GM21825 (cell line): Measurements from ENCODE around the gene DDX28.
"Not testable (repeated sequence)": the region's sequence is repeated elsewhere in the genome, so short reads cannot be mapped to it uniquely, and the experiment has no call there.

ENCODE experiments used
- ATAC-seq: cut with Tn5 transposase; IDR thresholded peaks from one replicate; pipeline ENCODE4 v1.9.1; 2021; ENCODE audit warnings: mild to moderate bottlenecking, moderate library complexity; ENCODE audit not compliant: unreplicated experiment

Gene DDX28

DNA sequence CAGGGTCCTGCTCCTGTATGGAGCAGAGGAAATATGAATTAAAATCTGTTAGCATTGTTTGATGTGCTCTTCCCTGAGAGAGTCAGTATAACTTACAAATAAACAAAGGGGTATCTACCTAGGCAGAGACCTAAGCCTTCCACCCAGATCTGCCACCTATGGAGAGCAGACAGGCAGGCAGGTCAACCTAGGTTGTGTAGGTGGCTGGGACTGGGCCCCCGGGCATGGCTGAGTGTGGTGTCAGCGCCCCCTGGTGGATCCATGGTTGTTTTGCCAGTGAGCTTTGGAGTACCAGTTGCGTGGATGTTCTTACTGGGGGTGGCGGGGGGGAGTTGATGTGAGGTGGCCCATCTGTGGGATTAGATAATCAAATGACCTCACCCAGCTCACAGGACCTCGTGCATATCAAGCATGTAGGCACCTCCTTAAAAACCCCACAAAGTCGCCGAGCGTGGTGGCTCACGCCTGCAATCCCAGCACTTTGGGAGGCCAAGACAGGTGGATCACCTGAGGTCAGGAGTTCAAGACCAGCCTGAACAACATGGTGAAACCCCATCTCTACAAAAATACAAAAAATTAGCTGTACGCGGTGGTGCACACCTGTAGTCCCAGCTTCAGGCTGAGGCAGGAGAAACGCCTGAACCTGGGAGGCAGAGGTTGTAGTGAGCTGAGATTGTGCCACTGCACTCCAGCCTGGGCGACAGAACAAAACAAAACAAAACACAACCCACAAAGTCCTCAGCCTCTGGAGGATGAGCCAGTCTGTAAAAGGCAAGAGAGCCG is 17.7 kb upstream of the DDX28 start:
- peak; percentile 68 for ATAC-seq

DNA sequence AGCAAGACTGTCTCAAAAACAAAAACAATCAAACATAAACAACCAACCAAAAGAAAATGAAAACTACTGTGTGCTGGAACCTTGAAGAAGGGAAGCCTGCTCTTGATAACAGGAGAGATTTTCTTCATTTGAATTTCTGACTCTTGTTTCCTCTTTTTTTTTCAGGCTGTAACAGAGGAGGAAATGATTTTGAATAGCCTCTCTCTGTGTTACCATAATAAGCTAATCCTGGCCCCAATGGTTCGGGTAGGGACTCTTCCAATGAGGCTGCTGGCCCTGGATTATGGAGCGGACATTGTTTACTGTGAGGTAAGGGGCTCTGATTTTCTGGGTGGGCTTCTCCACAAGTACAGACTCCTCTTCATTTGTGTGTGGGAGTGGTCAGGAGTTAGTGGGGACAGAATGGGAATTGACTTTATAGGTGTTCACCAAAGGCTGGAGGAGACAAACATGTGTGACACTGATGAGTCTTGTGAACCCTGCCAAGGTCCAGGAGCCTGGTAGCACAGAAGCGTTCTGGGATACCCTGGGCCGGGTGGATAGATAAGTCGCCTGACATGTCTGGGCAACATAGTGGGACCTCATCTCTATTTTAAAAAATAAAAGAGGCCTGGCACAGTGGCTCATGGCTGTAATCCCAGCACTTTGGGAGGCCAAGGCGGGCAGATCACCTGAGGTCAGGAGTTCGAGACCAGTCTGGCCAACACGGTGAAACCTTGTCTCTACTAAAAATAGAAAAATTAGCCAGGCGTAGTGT is 15.0 kb upstream of the DDX28 start:
- no peak for ATAC-seq

- ATAC-seq: no peak
These were observed 12.2 kb upstream of the DDX28 start for GRCh38 chr16:68035227-68035626.

DNA sequence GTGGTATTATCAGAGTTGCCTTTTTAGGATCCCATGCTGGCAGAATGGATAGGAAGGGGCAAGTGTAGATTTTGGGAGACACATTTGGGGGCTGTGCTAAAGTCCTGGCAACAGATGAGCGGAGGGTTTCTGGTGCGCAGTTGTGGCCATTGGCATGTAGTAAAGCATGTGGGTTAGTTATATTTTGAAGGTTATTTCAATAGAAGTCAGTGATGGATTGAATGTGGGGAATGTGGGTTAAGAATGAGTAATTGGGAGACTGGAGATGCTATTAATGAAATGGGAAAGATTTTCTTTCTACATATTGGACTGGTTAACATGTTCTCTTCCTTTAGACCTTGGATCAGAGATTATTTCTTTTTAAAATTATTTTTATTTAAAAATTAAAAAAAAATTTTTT is 10.1 kb upstream of the DDX28 start:
- ATAC-seq: no peak

GRCh38 chr16:68031951-68032350 is 8.9 kb upstream of the DDX28 start:
- no peak for ATAC-seq

DNA sequence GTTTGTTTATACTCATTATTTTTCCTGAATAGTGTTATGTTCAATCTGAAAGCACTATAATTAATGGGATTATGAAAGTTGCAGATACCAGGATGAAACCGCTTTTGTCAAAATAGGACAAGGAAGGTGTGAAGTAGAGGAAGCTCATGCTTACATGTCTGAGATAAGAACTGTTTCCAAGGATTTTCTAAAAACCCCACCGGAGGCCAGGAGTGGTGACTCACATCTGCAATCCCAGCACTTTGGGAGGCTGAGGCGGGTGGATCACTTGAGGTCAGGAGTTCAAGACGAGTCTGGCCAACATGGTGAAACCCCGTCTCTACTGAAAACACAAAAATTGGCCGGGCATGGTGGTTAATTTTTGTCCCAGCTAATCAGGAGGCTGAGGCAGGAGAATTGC is 7.1 kb upstream of the DDX28 start:
- ATAC-seq: not testable (repeated sequence)

DNA sequence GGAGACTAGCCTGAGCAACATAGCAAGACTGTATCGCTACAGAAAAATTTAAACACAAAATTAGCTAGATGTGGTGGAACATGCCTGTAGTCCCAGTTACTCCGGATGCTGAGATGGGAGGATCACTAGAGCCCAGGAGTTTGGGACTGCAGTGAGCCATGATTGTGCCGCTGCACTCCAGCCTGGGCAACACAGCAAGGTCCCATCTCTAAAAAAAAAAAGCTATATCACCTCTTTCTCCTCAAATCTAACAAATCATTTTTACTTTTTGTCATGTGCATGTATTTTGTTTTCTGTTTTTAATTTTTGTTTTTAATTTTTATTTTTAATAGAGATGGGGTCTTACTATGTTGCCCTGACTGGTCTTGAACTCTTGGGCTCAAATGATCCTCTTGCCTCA is 6.0 kb upstream of the DDX28 start:
- ATAC-seq: no peak

- peak; percentile 20 for ATAC-seq
These were observed 729 bp downstream of the DDX28 start for GRCh38 chr16:68022278-68022727.

GRCh38 chr16:68021490-68021889 is 1.5 kb downstream of the DDX28 start:
- no peak for ATAC-seq

DNA sequence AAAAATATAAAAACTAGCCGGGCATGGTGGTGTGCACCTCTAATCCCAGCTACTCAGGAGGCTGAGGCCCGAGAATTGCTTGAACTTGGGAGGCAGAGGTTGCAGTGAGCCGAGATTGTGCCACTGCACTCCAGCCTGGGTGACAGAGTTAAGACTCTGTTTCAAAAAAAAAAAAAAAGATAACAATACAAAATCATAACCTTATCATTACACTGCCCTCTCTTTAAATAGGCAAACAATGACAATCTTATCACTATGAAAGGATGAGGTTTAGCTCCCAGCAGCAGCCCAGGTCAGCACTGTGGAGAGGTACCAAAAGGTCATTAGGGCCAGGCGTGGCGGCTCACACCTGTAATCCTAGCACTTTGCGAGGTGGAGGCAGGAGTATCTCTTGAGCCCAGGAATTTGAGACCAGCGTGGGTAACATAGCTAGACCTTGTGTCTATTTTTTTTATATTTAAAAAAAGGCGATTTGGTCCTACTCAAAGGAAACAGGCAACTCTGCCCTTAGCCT is 3.8 kb downstream of the DDX28 start:
- no peak for ATAC-seq

- ATAC-seq: no peak
These were observed 7.4 kb downstream of the DDX28 start, which contains the start of gene DPEP2NB for GRCh38 chr16:68015681-68016080. DPEP2NB (minus strand) TSS chr16:68015911; CDS start chr16:68015770, 141 bp downstream.

DNA sequence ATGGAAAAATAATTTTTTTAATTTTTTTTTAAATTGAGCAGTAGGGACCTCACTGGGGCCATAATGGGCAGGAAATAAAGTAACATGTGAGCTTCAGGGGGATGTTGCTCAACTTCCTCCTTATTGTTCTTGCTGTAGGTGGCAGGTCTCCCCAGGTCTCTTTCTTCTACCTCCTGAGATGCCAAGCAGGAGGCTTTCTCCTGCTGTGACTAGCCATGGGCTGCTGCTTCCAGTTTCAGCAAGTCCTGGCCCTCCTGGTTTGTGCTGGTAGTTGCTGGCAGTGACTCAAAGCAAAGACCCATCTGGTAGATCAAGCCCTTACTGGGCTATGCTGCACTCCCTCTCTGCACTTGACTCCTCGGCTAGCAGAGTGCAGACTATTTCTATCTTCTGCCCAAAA is 9.6 kb downstream of the DDX28 start:
- no peak for ATAC-seq

- ATAC-seq: not testable (repeated sequence)
These were observed 13.2 kb downstream of the DDX28 start for GRCh38 chr16:68009872-68010271.

- ATAC-seq: no peak
These were observed 13.8 kb downstream of the DDX28 start for GRCh38 chr16:68009157-68009735.

DNA sequence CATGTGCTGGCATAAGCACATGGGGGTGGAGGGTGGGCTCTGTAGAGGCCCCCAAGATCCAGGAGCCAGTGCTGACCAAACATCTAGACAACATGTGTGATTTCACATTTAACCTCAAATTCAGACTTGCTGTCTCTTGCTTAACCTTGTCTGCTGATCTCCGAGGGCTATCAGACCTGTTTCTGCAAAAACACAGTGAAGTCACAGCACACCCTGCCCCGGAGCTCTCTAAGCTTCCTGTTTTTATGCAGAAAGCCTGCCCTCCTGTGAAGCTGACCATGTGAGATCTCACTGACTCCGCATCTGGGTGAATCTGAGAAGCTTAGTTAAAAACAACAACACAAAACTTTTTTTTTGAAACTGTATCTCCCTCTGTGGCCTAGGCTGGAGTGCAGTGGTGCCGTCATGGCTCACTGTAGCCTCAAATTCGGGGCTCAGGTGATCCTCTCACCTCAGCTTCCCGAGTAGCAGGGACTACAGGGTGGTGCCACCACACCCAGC is 17.2 kb downstream of the DDX28 start:
- no peak for ATAC-seq

DNA sequence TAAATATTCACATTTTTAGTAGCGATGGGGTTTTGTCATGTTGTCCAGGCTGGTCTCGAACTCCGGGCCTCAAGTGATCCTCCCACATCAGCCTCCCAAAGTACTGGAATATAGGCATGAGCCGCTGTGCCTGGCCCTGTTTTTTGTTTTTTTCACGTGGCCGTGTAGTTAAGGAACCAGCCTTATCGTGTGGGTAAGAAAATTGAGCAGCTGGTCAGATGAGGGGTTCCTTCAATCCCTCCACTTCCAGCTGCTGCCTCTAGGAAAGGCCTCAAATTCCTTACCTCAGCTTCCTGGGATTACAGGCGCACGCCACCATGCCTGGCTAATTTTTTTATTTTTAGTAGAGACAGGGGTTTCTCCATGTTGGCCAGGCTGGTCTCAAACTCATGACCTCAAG is 17.8 kb downstream of the DDX28 start:
- ATAC-seq: no peak

DNA sequence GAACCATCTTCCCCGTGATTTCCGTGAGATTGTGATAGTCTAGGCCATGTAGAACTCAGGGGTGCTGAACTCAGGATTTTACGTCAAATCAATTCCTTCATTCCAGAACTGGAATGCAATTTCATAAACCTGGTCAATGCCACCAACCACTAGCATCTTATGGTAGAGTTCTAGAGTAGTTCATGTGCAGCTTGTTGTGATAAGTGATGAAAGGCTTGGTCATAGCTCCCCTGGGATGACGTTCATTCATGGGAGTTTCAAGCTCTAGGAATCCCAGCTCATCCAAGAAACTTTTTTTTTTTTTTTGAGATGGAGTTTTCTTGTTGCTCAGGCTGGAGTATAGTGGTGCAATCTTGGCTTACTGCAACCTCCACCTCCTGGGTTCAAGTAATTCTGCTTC is 20.0 kb downstream of the DDX28 start:
- no peak for ATAC-seq

GRCh38 chr16:68000450-68000849 is 22.6 kb downstream of the DDX28 start:
- ATAC-seq: no peak

DNA sequence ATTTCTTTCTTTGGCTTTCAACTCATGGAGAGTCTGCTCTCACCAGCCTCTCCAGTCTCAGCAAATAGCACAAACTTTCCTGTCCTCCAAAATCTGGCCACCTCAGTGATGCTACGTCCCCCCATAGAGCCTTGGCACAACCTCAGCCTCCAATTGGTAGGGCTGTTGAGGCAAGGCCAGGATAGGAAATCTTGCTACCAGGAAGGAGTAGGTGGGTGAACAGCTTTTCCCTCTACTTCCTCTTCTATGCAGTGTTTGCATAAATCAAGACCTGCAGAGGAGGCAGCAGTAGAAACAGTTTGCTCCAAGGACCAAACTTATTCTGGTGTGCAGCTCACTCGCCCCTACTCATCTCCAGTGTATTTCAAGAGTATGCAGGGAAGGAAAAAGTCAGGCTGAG is 23.0 kb downstream of the DDX28 start:
- ATAC-seq: no peak

DNA sequence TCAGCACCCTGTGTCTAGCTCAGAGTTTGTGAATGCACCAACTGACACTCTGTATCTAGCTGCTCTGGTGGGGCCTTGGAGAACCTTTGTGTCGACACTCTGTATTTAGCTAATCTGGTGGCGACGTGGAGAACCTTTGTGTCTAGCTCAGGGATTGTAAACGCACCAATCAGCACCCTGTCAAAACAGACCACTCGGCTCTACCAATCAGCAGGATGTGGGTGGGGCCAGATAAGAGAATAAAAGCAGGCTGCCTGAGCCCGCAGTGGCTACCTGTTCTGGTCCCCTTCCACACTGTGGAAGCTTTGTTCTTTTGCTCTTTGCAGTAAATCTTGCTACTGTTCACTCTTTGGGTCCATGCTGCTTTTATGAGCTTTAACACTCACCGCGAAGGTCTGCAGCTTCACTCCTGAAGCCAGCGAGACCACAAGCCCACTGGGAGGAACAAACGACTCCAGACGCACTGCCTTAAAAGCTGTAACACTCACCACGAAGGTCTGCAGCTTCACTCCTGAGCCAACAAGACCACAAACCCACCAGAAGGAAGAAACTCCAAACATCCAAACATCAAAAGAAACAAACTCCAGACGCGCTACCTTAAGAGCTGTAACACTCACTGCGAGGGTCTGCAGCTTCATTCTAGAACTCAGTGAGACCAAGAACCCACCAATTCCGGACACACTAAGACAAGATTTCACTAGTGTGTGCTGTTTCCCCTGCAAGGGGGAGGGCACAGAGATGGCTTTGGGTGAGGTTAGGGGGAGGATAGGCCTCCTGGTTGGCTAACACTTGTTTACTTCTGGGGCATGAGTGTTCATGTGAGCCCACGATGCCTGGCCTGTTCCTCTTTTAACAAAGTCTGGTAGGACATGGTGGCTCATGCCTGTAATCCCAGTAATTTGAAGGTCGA is 24.0 kb downstream of the DDX28 start, which contains the start of gene DPEP2:
DPEP2 (minus strand) TSS at position 706 of the 910 bp plus-strand sequence. CDS start 6,272 bp downstream, outside the sequence.
- not testable (repeated sequence) for ATAC-seq
